HPDE6-E6E7 (cell line): ENCODE measurements around the gene IFNL2.
"Not testable (repeated sequence)": the region's sequence is repeated elsewhere in the genome, so short reads cannot be mapped to it uniquely, and the experiment has no call there.

Experiments used
- DNase-seq: peaks from one replicate; pipeline ENCODE4 v3.0.0; 2011; ENCODE audit warnings: missing footprints; ENCODE audit errors: extremely low spot score

Gene IFNL2

DNA sequence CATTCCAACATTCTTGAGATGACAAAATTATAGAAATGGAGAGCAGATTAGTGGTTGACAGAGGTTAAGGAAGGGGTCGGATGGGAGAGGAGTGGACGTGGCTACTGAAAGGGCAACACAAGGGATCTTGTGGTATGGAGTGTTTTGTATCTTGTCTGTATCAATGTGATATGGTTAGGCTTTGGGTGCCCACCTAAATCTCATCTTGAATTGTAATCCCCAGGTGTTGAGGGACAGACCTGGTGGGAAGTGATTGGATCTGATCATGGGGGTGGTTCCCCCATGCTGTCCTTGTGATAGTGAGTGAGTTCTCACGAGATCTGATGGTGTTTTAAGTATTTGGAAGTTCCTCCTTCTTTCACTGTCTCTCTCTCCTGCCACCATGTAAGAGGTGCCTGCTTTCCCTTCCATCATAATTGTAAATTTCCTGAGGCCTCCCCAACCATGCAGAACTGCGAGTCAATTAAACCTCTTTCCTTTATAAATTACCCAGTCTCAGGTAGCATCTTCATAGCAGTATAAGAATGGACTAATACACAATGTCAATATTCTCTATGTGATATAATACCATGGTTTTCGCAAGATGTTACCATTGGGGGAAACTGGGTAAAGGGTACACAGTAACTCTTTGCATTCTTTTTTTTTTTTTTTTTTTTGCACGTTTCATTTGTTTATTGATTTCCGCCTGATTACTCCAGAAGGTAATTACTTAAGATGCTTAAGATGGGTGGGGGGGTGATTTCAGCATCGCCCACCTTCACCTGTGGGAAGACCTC, 14.6 kb upstream of the IFNL2 start:
- DNase-seq: no peak

DNA sequence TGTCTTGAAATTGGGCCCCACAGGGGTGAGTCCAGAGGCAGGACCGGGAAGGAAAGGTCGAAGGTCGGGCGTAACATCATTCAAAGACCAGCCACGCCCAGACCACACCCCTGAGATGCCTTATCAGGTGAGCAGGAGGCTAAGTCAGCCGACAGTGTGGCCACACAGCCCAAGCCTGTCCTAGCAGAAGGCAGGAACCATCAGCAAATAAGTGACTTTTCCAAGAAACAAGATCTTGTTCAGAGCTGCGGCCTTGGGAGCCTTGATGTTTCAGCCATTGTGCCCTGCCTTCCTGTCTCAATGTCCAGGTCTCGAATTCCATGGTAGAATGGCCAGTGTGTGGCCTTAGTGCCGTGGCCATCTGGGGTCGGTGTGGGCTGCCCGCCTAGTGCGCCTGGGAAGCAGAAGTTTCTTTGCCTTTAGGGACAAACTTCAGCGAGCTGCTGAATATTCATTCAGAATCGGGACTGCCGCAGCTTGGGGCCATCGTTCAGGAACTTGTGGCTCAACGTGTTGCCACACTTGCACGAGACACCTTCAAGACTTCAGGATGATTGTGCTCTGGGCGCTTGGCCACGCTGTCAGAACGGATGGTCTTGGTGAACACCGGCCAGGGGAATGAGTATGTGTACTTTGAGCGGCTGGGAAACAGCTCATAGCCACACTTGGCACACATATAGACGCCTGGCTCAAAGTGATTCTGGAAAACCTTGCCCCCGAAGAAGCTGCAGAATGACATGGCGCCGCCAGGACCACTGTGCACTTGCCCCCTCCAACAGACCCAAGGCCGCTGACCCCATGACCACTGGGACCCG, 13.5 kb upstream of the IFNL2 start:
- DNase-seq: no peak

DNA sequence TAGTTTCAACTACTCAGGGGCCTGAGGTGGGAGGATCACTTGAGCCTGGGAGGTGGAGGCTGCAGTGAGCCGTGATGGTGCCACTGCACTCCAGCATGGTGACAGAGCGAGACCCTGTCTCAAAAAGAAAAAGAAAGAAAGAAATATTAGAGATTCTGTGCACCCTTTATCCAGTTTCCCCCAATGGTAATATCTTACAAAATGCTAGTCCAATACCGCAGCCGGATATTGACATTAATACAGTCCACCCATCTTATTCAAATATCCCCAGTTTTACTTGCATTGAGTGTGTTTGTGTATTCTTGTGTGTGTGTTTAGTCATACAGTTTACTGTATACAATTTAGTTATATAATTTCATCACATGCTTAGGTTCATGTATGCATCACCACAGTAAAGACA, 11.0 kb upstream of the IFNL2 start:
- DNase-seq: no peak

DNA sequence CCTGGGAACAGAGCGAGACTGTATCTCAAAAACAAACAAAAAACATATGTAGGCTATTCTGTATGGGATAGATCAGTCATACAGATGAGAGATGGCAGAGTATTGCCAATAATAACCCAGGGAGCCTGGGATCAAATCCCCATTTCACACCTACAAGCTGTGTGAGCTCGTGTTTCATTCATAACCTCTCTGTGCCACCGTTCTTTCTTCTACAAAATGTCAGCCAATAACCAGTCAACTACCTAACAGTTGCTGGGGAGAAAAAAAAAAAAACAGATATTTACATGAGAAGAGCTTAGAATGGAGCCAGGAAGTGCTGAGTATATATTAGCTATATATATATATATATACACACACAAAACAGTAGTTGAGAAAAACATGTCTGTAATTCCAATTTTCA, 6.5 kb upstream of the IFNL2 start:
- no peak for DNase-seq

DNA sequence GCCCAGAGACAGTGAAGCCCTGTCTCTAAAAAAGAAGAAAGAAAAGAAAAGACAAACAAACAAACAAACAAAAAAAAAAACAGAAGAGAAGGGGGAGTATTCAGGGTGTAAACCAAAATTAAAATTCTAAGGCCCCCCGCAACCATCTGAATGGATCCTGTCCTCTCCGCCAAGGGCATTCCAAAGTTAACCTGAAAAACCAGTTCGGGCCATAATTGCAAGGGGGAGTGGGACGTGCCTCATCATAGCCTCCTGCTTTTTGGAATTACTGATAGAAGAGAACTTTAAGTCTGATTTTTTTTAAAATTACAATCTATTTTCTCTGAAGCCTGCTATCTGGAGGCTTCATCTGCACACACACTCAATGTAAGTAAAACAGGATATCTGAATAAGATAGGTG, 5.7 kb upstream of the IFNL2 start:
- DNase-seq: no peak

DNA sequence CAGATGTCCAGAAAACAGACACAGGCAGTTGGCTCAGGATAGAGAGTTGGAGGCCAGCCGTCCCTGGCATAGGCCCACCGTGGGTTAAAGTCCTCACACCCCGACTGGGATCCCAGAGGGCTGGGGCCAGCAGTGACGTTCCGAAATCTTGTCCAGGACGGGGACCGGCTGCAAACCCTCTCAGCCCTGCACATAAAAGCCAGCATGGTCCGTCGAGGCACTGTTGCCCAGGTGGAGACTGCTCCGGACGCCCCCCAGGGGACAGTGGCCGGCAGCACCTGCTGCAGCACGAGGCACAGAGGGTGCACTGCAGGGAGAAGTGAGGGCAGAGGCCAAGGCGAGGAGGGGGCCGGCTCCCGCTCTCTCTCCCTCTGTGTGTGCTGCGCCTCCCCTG, 4.3 kb upstream of the IFNL2 start:
- DNase-seq: no peak

DNA sequence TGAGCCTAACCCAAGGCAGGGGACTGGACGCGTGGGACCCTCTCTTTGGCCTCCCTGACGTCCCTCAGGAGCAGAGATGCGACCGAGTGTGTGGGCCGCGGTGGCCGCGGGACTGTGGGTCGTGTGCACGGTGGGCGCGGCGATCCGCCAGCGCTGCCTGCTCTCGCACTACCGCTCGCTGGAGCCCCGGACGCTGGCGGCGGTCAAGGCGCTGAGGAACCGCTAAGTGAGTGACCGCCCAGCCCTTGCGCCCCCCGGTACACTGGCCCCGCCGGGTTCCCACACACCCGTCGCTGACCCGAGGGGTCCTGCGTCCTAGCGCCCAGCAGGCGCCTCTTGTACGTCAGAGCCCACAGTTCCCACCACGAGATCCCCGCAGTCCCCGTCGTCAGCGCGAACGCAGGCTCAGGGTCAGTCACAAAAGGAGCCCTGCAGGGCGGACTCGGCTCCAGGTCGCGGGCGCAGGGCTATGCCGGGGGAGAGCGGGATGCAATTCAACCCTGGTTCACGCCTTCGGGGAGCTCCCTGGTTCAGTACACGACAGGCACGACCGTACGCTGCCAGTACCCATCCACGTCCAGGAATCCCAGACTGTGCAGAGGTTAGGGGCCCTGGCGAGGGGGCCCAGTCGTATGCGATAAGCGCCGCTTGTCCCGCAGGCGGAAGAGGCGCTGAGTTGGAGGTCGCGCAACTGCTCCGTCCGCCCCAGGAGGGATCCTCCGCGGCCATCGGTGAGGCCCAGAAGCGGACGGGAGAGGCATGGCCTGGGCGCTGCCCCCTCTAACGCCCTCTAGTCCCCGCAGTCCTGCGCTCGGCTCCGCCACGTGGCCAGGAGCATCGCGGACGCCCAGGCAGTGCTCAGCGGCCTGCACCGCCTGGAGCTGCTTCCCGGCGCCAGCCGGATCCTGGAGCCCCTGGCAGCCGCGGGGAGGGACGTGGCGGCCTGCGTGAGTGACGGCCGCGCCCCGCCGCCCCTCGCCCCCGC, 3.6 kb upstream of the IFNL2 start:
- no peak for DNase-seq

DNA sequence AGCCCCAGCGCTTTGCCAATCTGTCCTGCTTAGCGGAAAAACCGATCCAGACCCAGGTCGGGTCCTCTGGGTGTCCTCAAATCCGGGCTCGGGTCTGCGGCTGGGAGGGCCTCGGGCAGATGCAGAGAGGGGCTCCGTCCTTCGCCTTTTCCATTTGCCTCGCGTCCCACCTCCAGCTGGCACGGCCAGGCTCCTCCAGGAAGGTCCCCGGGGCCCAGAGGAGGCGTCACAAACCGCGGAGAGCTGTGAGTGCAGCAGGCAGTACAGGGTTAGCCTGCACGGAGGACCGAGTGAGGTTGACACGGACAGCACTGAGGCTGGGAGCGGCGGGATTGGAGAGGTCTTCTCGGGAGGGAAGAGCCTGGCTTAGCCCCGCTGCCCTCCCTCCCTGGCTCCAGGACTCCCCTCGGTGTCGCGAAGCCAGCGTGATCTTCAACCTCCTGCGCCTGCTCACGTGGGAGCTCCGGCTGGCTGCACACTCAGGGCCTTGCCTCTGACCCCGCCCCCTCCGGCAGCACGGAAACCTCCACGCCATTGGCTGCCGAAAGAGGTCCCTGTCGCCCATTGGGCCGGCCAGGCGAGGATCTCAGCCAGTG, 2.8 kb upstream of the IFNL2 start:
- DNase-seq: no peak

DNA sequence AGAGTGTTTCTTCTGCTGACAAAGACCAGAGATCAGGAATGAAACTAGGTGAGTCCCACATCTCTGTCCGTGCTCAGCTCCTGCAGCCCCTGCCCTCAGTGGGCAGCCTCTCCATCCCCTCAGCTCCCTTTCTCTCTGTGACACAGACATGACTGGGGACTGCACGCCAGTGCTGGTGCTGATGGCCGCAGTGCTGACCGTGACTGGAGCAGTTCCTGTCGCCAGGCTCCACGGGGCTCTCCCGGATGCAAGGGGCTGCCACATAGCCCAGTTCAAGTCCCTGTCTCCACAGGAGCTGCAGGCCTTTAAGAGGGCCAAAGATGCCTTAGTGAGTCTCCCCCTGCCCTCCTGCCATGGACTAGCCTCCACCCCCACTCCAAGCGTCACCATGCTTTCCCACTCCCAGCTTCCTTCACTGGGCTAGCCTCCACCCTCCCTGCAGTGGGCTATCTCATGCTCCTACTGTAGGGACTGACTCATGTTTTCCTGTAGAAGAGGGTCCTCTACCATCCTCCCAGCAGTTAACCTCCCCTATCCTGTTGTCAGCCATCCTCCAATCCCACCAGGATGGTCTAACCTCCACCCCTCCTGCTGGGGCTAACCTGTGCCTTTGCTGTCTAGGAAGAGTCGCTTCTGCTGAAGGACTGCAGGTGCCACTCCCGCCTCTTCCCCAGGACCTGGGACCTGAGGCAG, 481 bp downstream of the IFNL2 start:
- not testable (repeated sequence) for DNase-seq

DNA sequence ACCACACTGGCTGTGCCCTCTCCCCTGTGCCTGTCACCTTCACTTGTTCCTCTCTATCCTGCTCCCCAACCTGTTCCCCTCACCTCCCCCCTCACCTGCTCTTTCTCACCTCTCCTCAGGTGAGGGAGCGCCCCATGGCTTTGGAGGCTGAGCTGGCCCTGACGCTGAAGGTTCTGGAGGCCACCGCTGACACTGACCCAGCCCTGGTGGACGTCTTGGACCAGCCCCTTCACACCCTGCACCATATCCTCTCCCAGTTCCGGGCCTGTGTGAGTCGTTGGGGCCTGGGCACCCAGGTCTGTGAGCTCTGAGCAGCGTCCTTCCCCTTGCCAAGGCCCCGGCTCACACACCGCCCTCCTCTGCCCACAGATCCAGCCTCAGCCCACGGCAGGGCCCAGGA, 1.2 kb downstream of the IFNL2 start:
- not testable (repeated sequence) for DNase-seq

DNA sequence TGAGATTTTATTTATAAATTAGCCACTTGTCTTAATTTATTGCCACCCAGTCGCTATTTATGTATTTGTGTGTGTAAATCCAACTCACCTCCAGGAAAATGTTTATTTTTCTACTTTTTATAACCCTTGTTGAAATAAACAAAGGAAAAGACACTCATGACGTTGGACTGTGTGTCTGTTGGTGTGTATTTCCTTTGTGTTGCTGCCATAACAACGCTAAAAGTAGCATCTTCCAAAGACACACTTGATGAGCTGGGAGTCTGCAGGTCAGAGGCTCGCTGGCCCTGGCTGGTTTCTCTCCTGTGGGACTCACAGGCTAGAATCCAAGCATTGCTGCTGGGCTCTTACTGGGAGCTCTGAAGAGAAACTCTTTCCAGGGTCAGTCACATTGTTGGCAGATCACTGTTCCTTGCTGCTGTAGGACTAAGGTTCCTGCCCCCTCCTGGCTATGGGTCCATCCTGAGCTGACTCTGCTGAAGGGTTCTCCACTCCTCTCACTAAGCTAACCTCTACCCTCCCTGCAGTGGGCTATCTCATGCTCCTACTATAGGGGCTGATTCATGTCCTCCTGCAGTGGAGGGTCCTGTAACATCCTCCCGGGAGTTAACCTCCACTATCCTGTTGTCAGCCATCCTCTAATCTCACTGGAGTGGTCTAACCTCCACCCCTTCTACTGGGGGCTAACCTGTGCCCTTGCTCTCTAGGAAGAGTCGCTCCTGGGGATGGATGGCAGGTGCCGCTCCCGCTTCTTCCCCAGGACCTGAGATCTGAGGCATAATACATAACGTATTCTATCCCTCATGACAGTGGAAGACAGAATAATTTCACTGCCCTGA, 2.1 kb downstream of the IFNL2 start:
- no peak for DNase-seq

DNA sequence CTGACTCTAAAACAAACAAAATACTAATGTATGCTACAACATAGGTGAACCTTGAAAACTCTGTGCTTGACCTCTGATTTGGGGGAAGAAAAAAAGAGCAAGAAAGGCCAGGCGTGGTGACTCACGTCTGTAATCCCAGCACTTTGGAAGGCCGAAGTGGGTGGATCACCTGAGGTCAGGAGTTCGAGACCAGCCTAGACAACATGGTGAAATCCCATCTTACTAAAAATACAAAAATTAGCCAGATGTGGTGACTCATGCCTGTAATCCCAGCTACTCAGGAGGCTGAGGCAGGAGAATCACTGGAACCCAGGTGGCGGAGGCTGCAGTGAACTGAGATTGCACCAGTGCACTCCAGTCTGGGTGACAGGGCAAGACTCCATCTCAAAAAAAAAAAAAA, 5.7 kb downstream of the IFNL2 start:
- not testable (repeated sequence) for DNase-seq

DNA sequence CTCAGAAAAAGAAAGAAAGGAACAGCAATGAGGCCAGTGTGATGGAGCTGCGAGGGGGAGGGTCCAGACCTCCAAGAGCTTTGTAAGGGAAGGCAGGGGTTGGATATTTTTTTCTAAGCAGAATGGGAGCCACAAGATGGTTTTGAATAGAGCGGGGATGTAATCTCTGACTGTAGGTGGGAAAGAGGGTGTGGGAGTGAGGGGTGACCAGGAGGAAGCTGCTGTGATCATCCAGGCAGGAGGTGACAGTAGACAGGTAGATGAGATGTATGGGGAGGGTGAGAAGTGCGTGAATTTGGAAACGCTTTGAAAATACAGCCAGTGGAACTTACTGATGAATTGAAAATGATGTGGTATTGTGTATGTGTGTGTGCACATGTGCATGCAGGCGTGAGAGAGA, 7.4 kb downstream of the IFNL2 start:
- no peak for DNase-seq

DNA sequence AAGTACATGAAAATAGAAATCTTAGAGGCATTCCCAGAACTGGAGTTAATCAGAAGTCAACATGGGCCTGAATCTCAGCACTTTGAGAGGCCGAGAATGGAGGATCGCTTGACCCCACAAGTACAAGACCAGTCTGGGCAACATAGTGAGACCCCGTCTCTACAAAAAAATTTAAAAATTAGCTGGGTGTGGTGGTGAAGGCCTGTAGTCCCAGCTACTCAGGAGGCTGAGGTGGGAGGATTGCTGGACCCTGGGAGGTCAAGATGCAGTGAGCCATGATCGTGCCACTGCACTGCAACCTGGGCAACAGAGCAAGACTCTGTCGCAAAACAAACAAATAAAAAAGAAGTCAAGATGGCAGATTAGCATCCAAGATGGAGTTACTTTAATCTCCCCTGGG, 8.5 kb downstream of the IFNL2 start:
- no peak for DNase-seq

DNA sequence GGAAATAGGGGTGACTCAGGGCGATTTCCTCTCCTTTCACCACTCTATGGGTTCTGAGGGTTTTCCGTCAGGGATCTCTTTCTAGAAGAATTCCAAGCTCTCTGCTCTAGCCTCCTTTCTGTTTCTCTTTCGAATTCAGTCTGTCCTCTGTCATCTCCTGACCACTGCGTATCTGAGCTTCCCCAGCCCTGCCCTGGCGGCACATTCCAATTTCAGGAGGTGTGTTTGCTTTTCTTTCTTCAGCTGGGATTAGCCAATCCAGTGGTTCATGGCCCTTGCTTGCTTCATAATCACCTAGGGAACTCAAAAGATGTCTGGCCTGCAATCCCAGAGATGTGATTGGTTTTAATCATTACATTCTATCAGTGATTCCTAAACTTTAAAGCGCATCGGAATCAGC, 9.4 kb downstream of the IFNL2 start:
- no peak for DNase-seq

DNA sequence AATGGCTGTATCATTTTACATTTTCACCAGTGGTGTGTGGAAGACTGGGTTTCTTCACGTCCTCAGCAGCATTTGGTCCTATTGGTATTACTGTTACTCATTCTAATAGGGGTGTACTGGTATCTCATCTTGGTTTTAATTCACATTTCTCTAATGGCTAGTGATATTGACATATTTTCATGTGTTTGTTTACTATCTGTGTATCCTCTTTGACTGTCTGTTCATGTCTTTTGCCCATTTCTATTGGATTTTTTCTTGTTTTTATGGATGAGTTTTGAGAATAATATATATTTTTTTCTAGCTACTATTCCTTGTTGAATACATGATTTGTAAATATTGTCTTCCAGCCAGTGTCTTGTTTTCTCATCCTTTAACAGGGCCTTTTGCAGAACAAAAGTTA, 13.8 kb downstream of the IFNL2 start:
- no peak for DNase-seq

DNA sequence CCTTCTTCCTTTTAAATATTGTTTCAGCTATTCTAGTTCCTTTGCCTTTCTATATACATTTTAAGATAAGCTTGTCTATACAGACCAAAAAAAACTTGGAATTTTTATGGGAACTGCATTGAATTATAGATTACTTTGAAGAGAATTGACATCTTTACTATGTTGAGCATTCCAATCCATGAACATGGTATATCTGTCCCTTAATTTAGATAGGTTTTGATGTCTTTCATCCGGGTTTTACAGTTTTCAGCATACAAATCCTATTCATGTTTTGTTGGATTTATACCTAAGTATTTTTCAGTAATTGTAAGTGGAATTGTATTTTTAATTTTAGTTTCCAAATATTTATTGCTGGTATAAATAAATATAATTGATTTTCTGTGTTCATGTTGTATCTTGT, 15.8 kb downstream of the IFNL2 start:
- no peak for DNase-seq

DNA sequence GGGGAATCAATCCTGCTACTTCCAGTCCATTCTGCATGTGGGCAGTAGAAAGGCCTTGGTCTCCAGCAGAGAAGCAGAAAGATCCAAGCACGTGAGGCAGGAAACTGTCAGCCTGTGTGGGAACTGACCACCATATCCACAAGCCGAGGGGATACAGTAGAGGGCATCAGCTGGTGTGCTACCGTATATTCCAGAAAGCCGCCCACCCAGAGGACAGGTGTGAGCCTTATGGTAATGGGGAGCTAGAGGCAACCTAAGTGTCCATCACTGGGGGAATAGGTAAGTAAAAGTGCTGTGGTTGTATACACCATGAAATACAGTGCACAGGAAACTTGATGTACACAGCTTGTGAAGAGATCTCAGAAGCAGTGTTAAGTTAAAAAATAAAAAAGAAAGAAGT, 25.2 kb downstream of the IFNL2 start:
- no peak for DNase-seq

DNA sequence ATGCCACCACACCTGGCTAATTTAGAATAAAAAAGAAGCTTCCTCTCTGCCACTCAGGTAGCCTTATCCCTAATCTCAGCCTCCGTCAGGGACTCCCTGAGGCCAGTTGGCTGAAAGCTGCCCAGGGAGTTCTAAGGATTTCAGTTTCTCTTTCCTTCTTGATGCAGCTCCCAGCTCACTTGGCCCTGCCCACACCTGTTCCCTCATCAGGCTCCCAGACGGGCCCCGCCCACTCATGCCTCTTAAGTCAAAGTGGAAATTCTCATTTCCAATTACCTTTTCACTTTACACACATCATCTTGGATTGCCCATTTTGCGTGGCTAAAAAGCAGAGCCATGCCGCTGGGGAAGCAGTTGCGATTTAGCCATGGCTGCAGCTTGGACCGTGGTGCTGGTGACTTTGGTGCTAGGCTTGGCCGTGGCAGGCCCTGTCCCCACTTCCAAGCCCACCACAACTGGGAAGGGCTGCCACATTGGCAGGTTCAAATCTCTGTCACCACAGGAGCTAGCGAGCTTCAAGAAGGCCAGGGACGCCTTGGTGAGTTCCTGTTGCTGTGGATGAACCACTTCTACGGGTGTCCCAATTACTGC, 28.0 kb downstream of the IFNL2 start, which contains the start of gene IFNL1:
IFNL1 (plus strand) TSS at position 353 of the 591 bp plus-strand sequence; CDS start at position 368, 15 bp downstream.
- DNase-seq: peak; percentile 76

DNA sequence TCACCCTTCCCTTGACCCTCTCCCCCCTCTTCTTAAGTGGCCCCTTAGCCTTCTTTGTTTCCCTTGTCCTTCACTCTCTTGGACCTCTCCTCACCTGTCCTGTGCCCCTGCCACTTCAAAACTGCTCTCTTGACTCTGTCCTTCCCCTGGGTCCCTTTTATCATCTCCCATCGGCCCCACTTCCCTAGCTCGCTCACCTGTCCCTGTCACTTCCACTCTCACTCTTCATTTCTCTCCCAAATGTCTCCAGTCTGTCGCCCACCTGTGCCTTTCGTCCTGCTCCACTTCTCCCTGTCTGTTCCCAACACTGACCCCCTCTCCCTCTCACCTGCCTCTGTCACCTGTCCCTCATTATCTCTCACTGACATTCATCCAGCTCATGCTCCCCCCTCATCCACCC, 28.7 kb downstream of the IFNL2 start:
- no peak for DNase-seq
